GM23338 (cell line): ENCODE results near the gene ADAMTS14. TPM values are rescaled to one million over a fixed set of nuclear protein-coding genes. Genes with fewer than 3 reads are reported as not detected.
A peak's percentile ranks its signal among the peaks of the same experiment; 100 is the strongest.

Source experiments
- ATAC-seq: fragments of 200-7000 bp; cut with Tn5 transposase; 3 replicates; pipeline ENCODE4 v1.9.1; 2020
- DNase-seq: peaks from one replicate; pipeline ENCODE4 v3.0.0-alpha.2; 2015; ENCODE audit warnings: low spot score
- H2AFZ ChIP-seq: fragments of 200-600 bp; sonication (generic); 2 replicates; pipeline ENCODE4 v1.8.0; 2016; ENCODE audit warnings: antibody characterized with exemption, mild to moderate bottlenecking, moderate library complexity
- H3F3A ChIP-seq: fragments of 200-600 bp; sonication (generic); replicated peaks from 2 replicates; pipeline ENCODE4 v1.8.0; 2017; ENCODE audit warnings: antibody characterized with exemption, mixed run types, low read depth
- H3K27ac ChIP-seq: fragments of 200-600 bp; sonication (generic); 2 replicates; pipeline ENCODE4 v1.6.1; 2016; ENCODE audit warnings: low read depth
- H3K27me3 ChIP-seq: fragments of 200-600 bp; sonication (generic); 2 replicates; pipeline ENCODE4 v1.8.0; 2016; ENCODE audit warnings: mild to moderate bottlenecking, mixed run types, moderate library complexity; ENCODE audit not compliant: insufficient read depth
- H3K36me3 ChIP-seq: fragments of 200-600 bp; sonication (generic); 2 replicates; pipeline ENCODE4 v1.8.0; 2016; ENCODE audit warnings: mild to moderate bottlenecking; ENCODE audit not compliant: insufficient read depth
- H3K4me1 ChIP-seq: fragments of 200-600 bp; sonication (generic); 2 replicates; pipeline ENCODE4 v1.8.0; 2016; ENCODE audit warnings: mild to moderate bottlenecking, moderate library complexity; ENCODE audit not compliant: insufficient read depth
- H3K4me2 ChIP-seq: fragments of 200-600 bp; sonication (generic); 2 replicates; pipeline ENCODE4 v1.7.1; 2017; ENCODE audit warnings: mixed run types
- H3K4me3 ChIP-seq: fragments of 200-600 bp; sonication (generic); 2 replicates; pipeline ENCODE4 v1.6.1; 2016; ENCODE audit warnings: mixed run types
- H3K79me2 ChIP-seq: fragments of 200-600 bp; sonication (generic); replicated peaks from 2 replicates; pipeline ENCODE4 v1.8.0; 2017; ENCODE audit warnings: mild to moderate bottlenecking; ENCODE audit not compliant: insufficient read depth
- H3K9me2 ChIP-seq: fragments of 200-600 bp; sonication (generic); 2 replicates; pipeline ENCODE4 v1.8.0; 2017; ENCODE audit not compliant: insufficient read depth
- H4K20me1 ChIP-seq: fragments of 200-600 bp; sonication (generic); replicated peaks from 2 replicates; pipeline ENCODE4 v1.8.0; 2017; ENCODE audit warnings: mild to moderate bottlenecking; ENCODE audit not compliant: insufficient read depth
- H3K27ac Mint-ChIP-seq: 2 replicates; pipeline ENCODE4 v1.8.0; 2020; ENCODE audit warnings: inconsistent platforms, mild to moderate bottlenecking, moderate library complexity, mixed read lengths
- H3K27me3 Mint-ChIP-seq: 3 replicates; pipeline ENCODE4 v1.8.0; 2022; ENCODE audit warnings: low read depth, mild to moderate bottlenecking, moderate library complexity, mixed read lengths, inconsistent platforms; ENCODE audit not compliant: insufficient read depth, poor library complexity
- H3K36me3 Mint-ChIP-seq: 3 replicates; pipeline ENCODE4 v1.8.0; 2021; ENCODE audit warnings: low read depth, mild to moderate bottlenecking, inconsistent platforms, moderate library complexity, mixed read lengths
- H3K4me1 Mint-ChIP-seq: 3 replicates; pipeline ENCODE4 v1.8.0; 2020; ENCODE audit warnings: mild to moderate bottlenecking, inconsistent platforms, mixed read lengths
- H3K4me3 Mint-ChIP-seq: 3 replicates; pipeline ENCODE4 v1.8.0; 2021; ENCODE audit warnings: moderate library complexity, mild to moderate bottlenecking, inconsistent platforms, mixed read lengths
- H3K9me3 Mint-ChIP-seq: 3 replicates; pipeline ENCODE4 v1.8.0; 2020; ENCODE audit warnings: moderate library complexity, mild to moderate bottlenecking, inconsistent platforms, mixed read lengths
- CREB1 ChIP-seq: fragments of 250-450 bp; sonication (Bioruptor Pico); IDR thresholded peaks from 2 replicates; pipeline ENCODE4 v1.5.0; 2020; ENCODE audit warnings: low read depth, mild to moderate bottlenecking, moderate library complexity
- CTCF ChIP-seq, 2 experiments: fragments of 200-600 bp in 1 of 2; sonication (generic) in 1 of 2; conservative IDR thresholded peaks; 2 replicates each; pipeline versions ENCODE4 v1.5.1 to v1.6.1; 2016 to 2017; ENCODE audit warnings: antibody characterized with exemption in 2 of 2, low read depth in 2 of 2, mild to moderate bottlenecking in 2 of 2, moderate library complexity in 1 of 2
- ETS1 ChIP-seq: IDR thresholded peaks from 2 replicates; pipeline ENCODE4 v1.6.1; 2016; ENCODE audit warnings: antibody characterized with exemption
- EZH2 ChIP-seq: fragments of 200-600 bp; sonication (generic); IDR thresholded peaks from one replicate; pipeline ENCODE4 v1.8.0; 2017; ENCODE audit warnings: antibody characterized with exemption, mild to moderate bottlenecking, low read depth; ENCODE audit not compliant: unreplicated experiment
- EZH2phosphoT487 ChIP-seq: fragments of 200-600 bp; sonication (generic); IDR thresholded peaks from one replicate; pipeline ENCODE4 v1.8.1; 2018; ENCODE audit warnings: antibody characterized with exemption; ENCODE audit not compliant: unreplicated experiment
- JUNB ChIP-seq: IDR thresholded peaks from one replicate; pipeline ENCODE4 v1.6.1; 2016; ENCODE audit warnings: antibody characterized with exemption; ENCODE audit not compliant: unreplicated experiment
- NANOG ChIP-seq: IDR thresholded peaks from 2 replicates; pipeline ENCODE4 v1.6.1; 2016; ENCODE audit warnings: antibody characterized with exemption, borderline replicate concordance
- POLR2AphosphoS5 ChIP-seq: IDR thresholded peaks from 2 replicates; pipeline ENCODE4 v1.6.1; 2016; ENCODE audit warnings: antibody characterized with exemption, low read depth
- REST ChIP-seq: IDR thresholded peaks from one replicate; pipeline ENCODE4 v1.6.1; 2018; ENCODE audit warnings: antibody characterized with exemption; ENCODE audit not compliant: unreplicated experiment
- STAT1 ChIP-seq: IDR thresholded peaks from one replicate; pipeline ENCODE4 v1.6.1; 2016; ENCODE audit warnings: antibody characterized with exemption; ENCODE audit not compliant: unreplicated experiment
- ZNF114 ChIP-seq: fragments of 250-450 bp; sonication (Bioruptor Pico); IDR thresholded peaks from 2 replicates; pipeline ENCODE4 v1.5.0; 2020; ENCODE audit warnings: mild to moderate bottlenecking, moderate library complexity
- ZNF331 ChIP-seq: fragments of 250-450 bp; sonication (Bioruptor Pico); IDR thresholded peaks from 2 replicates; pipeline ENCODE4 v1.5.0; 2020; ENCODE audit warnings: low read depth, mild to moderate bottlenecking, moderate library complexity
- ZNF462 ChIP-seq: fragments of 250-450 bp; sonication (Bioruptor Pico); IDR thresholded peaks from 2 replicates; pipeline ENCODE4 v1.5.0; 2020; ENCODE audit warnings: mild to moderate bottlenecking, moderate library complexity
- polyA plus RNA-seq: library from polyadenylated mRNA; unstranded; fragments of >200 nt; fragmentation: Nextera tagmentation; extraction: Ambion mirVana; gene quantifications from 2 replicates; pipeline ENCODE4 v1.2.1, GENCODE V29; 2016
- total RNA-seq: library from RNA; depleted of rRNA; stranded (reverse); fragments of >200 nt; shearing (Covaris generic); gene quantifications from 2 replicates; pipeline ENCODE4 v1.2.3, GENCODE V29; 2014

ADAMTS14 gene
- total and polyA plus RNA-seq, 2 experiments from 2014 or later, result 1.9 to 2.1 TPM

GRCh38 chr10:70691611-70692010 lies 19.3 kb downstream of the ADAMTS14 start (continued):
- no peak for TF ChIP-seq EZH2phosphoT487

GRCh38 chr10:70692043-70692603 lies 19.8 kb downstream of the ADAMTS14 start:
- H3K4me3 Mint-ChIP-seq, result no peak overlapping the region
- H3F3A ChIP-seq, result no peaks in the 10 kb centered on the region
- peaks cover 4% of the 10 kb centered on the region for H3K27me3 Mint-ChIP-seq
- H3K4me1 Mint-ChIP-seq, result peaks cover 16% of the 10 kb centered on the region
- H3K27me3 ChIP-seq, result no peaks in the 10 kb centered on the region
- 0 out of 2 replicates have a peak, but pooled peaks cover 3% of the 10 kb centered on the region for H4K20me1 ChIP-seq
- H2AFZ ChIP-seq, result no peak overlapping the region
- peaks cover 8% of the 10 kb centered on the region for H3K36me3 Mint-ChIP-seq
- peaks cover 13% of the 10 kb centered on the region for H3K9me3 Mint-ChIP-seq
- peaks cover 9% of the 10 kb centered on the region; the same call in 1 of the 2 replicates for H3K4me1 ChIP-seq
- no peak overlapping the region for H3K27ac ChIP-seq
- no peaks in the 10 kb centered on the region for H3K36me3 ChIP-seq
- TF ChIP-seq ETS1 (no peak), STAT1 (no peak), ZNF462 (CRISPR knock-in tag) (no peak), NANOG (no peak), ZNF114 (no peak), CREB1 (no peak), EZH2phosphoT487 (no peak), EZH2 (no peak), REST (no peak), CTCF (conservative IDR thresholded peaks at IDR 0.05; ENCODE audit: low read depth in 2 of 2) (no peak), JUNB (no peak), ZNF331 (CRISPR knock-in tag) (no peak), POLR2AphosphoS5 (no peak)
- no peaks in the 10 kb centered on the region for H3K79me2 ChIP-seq
- H3K4me2 ChIP-seq, result no peak overlapping the region
- H3K4me3 ChIP-seq, result no peak overlapping the region
- DNase-seq (no peak), ATAC-seq (peak; percentile 51)
- H3K27ac Mint-ChIP-seq, result no peak overlapping the region
- H3K9me2 ChIP-seq, result no peaks in the 10 kb centered on the region
